Fibroblast of pulmonary artery (primary cell): ENCODE data around the gene SCGB1C2.

Source experiments
- DNase-seq: peaks from one replicate; pipeline ENCODE4 v3.0.0-alpha.2; 2010; ENCODE audit warnings: low read depth
- H3K4me3 ChIP-seq: replicated peaks from 2 replicates; pipeline ENCODE4 v1.5.1; 2011; ENCODE audit warnings: low read depth, mild to moderate bottlenecking, control low read depth, low read length, moderate library complexity
- TF ChIP-seq, protein P1 (sequence below): IDR thresholded peaks from 2 replicates; pipeline ENCODE4 v1.5.1; 2011; ENCODE audit warnings: mild to moderate bottlenecking, control low read depth, low read length, inconsistent platforms; ENCODE audit errors: missing control alignments

Gene SCGB1C2

DNA sequence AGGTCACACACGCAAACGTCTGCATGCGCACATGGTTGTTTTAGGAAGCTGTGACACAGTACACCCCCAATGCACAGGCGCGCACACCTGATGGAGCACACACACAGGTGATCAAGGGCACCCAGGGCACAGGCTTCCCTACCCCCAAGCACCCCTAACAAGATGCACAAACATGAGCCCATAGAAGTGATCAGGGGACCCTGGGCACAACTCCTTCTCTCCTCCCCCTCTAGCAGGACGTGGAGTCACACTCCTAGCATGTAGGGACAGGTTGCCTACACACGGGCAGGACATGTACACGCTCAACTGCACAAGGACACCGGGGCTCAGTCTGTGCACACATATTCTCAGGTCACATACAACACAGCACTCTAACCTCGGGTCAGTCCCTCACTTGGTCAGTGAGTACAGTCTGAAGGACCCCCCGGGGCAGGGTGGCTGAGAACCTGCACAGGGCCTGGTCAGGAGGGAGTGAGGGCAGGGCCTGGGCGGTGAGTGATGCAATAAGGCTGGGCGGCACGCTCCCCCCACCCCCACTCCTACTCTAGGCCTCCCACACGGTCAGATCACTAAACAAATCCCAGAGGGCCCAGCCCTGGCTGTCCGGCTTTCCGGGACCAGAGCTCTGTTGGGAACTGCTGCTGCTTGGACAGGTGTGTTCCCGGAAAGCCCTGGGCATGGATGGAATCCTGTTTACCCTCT lies 44.8 kb downstream of the SCGB1C2 start:
- TF ChIP-seq, protein P1, sequence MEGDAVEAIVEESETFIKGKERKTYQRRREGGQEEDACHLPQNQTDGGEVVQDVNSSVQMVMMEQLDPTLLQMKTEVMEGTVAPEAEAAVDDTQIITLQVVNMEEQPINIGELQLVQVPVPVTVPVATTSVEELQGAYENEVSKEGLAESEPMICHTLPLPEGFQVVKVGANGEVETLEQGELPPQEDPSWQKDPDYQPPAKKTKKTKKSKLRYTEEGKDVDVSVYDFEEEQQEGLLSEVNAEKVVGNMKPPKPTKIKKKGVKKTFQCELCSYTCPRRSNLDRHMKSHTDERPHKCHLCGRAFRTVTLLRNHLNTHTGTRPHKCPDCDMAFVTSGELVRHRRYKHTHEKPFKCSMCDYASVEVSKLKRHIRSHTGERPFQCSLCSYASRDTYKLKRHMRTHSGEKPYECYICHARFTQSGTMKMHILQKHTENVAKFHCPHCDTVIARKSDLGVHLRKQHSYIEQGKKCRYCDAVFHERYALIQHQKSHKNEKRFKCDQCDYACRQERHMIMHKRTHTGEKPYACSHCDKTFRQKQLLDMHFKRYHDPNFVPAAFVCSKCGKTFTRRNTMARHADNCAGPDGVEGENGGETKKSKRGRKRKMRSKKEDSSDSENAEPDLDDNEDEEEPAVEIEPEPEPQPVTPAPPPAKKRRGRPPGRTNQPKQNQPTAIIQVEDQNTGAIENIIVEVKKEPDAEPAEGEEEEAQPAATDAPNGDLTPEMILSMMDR, result no peak
- H3K4me3 ChIP-seq, result no peak overlapping the region
- DNase-seq, result no peak

DNA sequence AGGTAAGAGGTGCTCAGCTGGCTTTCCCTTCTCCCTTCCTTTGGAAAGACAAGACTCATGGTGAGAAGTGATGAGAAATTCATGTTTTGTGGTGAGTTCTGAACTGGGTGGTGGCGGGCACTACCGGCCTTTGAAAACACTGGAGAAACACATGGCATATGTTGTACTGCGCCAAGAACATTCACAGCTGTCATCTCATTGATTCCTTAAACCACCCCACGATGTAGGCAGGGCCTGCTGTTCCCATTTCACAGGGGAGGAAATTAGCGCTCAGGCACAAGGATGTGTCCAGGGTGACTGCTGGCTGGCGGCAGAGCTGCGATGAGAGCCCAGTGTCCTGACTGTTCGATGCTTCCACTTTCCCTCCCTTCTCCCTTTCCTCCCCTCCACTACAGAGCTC lies 45.7 kb downstream of the SCGB1C2 start:
- TF ChIP-seq, protein P1, result no peak
- DNase-seq, result no peak
- no peak overlapping the region for H3K4me3 ChIP-seq

DNA sequence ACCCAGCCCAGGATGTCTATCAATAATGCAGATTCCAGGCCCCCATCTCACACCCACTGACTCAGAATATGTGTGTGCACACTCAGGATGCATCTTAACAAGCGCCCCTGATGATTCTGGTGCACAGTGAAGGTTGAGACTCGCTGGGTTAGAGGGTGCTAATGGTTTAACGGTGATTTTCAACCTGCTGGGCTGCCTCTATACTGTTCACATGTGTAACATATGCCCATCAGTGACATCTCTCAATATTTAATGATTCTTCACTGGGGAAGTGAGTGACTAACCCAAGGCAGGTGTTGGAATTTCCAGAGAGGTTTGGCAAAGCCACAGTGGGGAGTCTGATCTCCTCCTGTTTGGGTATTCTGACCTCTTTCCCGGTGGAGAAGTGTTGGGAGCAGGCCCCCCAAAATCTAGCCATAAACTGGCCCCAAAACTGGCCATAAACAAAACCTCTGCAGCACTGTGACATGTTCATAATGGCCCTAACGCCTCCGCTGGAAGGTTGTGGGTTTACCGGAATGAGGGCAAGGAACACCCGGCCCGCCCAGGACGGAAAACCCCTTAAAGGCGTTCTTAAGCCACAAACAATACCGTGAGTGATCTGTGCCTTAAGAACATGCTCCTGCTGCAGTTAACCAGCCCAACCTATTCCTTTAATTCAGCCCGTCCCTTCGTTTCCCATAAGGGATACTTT lies 48.2 kb downstream of the SCGB1C2 start:
- TF ChIP-seq, protein P1, result no peak
- H3K4me3 ChIP-seq, result no peak overlapping the region
- no peak for DNase-seq

GRCh38 chr17:187130-187529 lies 49.8 kb downstream of the SCGB1C2 start:
- no peak for DNase-seq
- no peak overlapping the region for H3K4me3 ChIP-seq
- TF ChIP-seq, protein P1, result no peak
